GM18520 (cell line): Measurements from ENCODE around the gene SALL4.
"Not testable (repeated sequence)": the region's sequence is repeated elsewhere in the genome, so short reads cannot be mapped to it uniquely, and the experiment has no call there.

Source experiments
- ATAC-seq: cut with Tn5 transposase; IDR thresholded peaks from one replicate; pipeline ENCODE4 v1.9.1; 2021; ENCODE audit not compliant: unreplicated experiment

The SALL4 gene

DNA sequence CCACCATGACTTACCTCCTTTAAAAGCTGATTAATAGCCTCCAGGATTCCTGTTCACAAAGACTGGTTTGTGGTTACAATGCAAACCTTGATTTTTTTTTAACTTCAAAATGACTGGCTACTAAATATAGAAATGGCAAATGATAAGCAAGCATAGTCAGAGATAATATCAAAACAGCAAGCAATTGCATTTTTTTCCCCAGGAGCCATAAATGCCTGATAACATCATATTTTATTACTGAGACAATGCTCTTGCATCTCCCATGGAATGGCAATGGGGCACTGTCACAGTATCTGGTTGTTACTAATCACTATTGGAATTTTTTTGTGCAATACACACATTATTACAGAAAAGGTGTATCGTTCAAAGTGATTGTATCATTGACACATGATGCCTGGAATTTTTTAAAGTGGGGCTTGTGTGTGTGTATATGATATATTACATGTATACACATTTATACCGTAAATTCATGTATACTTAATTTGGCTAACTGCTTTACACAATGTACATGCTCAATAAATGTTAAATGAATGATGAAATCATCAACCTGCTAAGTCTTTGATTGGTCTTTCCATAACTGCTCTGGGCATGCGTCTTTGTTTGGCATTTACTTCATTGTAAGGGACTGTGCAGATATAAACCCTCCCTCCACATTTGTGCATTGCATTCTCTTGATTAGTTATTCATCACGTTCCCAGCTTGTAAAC, 980 bp upstream of the SALL4 start:
- ATAC-seq: no peak

- no peak for ATAC-seq
Measured at GRCh38 chr20:51801823-51802123, 548 bp downstream of the SALL4 start.

DNA sequence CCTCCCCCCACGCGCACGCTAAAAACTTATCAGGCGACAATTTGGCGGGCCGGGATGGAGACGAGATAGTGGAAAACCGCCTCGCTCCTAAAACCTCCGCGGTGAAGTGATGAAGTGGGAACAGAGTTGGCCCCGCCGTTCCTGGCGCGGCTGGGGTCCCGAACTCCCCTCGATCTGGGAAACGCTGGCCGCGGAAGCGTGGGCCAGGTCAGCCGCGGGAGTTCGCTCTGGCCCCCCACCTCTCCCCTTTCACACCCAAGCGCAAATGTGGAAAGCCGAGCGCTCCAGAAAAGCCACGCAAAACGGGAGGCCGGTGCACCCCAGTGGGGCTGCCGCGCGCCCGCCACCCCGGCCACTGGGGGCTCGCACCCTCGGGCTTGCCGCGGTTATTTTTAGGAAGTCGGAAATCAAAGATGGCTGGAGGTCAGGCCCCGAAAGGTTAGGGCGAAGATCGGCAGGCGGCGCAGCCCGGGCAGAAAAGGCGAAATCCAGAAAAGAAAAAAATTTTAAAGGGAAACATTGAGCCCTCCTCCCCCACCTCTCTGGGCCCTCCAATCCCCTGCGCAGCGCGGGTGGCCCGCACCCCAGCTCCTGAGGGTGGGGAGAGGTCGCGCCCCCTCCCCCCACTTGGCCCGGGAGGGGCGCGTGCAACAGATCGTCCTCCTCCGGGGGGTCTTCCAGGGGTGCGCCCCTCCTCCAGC, 1.0 kb downstream of the SALL4 start:
- no peak for ATAC-seq

GRCh38 chr20:51800872-51801121, 1.5 kb downstream of the SALL4 start:
- no peak for ATAC-seq

DNA sequence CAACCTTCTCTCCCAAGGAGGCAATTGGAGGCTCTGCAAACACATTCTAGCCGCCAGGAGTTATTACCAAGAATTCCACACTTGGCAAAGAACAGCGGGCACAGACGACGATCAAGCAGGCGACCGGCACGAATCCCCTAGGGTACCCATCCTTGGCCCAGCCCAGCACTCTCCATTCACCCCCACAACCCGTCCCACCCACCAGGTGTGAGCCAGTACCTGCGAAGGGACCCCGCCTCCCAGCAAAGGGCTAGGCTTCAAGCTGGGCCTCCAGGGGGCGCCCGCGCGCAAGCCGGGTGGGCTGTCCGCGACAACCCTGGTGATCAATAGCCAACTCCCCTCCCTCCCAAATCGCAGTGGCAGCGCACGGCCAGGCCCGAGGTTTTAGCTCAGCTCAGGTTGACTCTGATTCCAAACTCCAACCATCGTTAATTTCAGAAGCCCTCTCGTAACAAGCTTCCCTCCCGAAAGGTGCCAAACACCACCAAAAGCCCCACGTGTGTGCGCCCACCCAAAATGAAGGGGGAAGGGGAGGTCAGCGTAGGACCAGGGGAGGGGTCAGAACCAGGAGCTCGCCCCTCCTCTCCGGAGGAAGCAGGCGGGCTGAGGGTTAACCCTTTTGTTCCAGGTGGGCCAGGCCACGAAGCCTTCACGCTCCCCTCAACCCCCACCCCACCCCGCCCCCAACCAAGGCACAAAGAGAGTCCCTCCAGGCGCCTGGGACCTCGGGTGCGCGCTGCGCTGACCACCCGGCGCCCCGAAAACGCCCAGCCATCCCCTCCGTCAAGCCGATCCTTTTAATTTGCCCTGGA, 2.1 kb downstream of the SALL4 start:
- ATAC-seq: no peak

DNA sequence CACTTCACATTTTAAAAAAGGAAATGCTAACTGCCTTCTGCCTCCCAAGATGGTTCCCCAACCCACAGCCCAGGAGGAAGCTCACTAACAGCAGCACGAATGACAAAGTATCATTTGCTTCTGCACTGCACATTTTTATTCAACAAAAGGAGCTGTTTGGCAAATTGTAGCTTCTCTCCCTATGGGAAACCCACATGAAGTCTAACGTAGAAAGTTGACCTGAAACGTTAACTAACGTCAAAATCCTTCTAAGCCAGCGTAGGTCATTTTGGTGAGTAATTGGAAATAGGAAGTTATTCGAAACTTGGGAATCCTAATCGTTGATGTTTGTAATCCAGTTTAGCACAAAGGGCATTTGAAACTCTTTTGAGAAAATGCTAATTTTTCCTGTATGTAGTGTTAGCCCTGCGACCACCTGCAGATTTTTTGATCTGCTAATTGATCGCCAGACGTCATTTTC, 2.9 kb downstream of the SALL4 start:
- ATAC-seq: no peak

DNA sequence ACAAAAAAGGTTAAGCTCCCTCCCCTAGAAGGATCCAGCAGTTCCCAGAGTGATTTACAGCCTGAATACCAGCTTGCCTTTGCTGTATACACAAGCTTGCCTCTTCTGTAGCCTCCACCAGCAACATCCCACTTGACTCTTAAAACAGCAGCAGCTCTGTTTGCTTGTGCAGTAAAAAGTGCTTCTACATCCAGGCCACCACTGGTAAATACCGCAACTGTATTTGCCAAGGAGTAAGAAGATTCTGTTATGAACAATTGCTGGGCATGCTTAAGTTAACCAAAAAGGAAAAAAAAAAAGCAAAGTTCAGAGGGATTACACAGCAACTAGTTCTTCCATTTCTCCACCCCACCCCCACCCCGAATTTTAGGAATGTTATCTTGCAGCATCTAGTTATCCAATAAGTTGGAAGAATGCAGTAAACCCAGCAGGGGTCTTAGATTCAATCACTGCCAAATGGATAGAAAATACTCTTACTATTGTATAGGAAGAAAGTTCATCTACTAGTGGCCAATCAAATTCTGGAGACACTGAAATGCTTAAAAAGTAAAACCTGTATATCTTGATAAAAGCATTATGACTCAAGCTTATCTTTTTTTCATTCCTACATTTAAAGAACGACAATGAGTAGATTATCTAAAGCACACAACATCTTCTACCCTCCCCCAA, 4.8 kb downstream of the SALL4 start:
- ATAC-seq: no peak

- ATAC-seq: no peak
Measured at GRCh38 chr20:51796340-51796739, 6.0 kb downstream of the SALL4 start.

DNA sequence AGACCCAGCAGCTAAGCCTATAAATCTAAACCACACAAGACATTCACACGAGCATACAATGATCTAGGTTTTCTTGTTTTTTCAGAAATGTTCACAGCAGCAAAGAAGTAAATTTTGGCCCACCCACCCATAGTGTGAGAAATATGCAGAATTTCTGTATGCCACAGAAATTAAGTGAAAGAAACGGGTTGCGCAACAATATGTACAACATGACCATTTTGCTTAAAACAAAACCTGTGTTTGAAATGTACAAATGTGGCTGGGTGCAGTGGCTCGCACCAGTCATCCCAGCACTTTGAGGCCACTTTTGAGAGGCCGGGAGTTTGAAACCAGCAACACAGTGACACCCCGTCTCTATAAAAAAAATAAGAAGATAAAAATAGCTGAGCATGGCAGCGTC, 9.4 kb downstream of the SALL4 start:
- no peak for ATAC-seq

DNA sequence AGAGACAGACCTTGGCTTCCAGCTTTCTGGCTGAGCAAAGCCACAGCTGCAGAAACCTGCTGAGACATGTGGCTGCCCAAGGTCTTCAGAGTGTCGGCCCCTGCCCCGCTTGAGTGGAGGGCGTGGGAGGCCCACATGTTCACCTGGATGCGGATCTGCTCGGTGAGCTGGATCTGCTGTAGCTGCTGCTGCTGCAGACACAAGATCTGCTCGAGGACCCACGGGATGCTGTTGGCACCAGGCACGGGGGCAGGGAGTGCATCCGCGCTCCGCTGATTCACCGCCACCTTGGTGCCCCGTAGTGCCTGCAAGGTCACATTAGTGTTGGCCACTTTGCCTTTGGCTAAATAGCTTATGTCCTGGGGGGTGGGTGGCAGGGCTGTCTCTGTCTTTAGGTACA, 10.7 kb downstream of the SALL4 start:
- no peak for ATAC-seq

DNA sequence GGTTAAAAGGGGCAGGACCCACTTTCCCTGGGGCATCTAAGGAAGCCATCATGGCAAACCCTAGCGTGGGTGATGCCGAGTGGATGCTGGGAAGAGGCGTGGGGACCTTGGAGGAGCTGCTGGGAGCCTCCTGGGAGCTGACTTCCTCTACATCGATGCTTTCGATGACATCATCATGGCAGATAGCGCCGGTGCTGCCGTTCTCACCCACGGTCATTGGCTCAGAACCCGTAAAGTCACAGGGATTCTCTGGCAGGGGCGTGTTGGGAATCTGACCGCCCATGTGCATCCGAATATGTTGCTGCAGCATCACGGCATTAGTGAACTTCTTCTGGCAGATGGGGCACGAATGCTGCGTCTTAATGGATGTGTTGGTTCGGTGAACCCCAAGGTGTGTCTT, 12.1 kb downstream of the SALL4 start:
- ATAC-seq: no peak

- no peak for ATAC-seq
Measured at GRCh38 chr20:51789434-51789833, 12.9 kb downstream of the SALL4 start.

- no peak for ATAC-seq
Measured at GRCh38 chr20:51788822-51789221, 13.5 kb downstream of the SALL4 start.

DNA sequence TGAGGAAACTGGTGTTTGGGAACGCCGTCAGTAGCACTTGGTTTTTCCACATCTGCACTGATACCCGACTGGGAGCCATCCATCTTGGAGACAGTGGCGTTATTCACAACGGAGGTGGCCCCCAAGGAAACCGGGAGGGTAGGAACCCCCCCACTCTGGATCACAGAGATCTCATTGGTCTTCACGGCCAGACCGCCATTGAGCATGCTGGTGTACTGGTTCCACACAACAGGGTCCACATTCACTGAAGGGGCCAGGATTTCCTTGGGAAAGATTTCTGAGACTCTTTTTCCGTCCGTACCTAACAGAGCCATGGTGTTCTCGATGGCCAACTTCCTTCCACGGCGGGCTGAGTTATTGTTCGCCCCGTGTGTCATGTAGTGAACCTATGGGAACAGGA, 18.0 kb downstream of the SALL4 start:
- no peak for ATAC-seq

DNA sequence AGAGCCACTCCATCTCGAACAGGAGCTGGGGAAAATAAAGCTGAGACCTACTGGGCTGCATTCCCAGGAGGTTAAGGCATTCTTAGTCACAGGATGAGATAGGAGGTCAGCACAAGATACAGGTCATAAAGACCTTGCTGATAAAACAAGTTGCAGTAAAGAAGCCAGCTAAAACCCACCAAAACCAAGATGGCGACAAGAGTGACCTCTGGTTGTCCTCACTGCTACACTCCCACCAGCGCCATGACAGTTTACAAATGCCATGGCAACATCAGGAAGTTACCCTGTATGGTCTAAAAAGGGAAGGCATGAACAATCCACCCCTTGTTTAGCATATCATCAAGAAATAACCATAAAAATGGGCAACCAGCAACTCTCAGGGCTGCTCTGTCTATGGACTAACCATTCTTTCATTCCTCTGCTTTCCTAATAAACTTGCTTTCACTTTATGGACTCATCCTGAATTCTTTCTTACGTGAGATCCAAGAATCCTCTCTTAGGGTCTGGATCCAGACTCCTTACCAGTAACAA, 24.0 kb downstream of the SALL4 start:
- ATAC-seq: not testable (repeated sequence)

- no peak for ATAC-seq
Measured at GRCh38 chr20:51775241-51775640, 27.1 kb downstream of the SALL4 start.

DNA sequence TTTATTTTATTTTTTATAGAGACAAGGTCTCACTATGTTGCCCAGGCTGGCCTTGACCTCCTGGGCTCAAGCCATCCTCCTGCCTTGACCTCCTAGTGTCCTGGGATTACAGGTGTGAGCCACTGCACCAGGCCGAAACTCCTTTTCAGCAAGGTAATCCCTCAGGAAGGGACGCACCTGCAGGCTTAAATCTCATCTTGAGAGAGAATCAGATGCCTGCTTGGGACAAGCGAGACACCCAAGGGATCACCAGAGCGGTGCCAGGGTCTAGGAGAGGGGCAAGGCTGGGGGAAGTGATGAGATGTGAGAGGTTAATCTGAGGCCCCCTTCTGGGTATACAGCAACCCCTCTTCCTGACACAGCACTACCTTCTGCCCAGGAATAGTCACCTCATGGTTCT, 30.1 kb downstream of the SALL4 start:
- no peak for ATAC-seq

DNA sequence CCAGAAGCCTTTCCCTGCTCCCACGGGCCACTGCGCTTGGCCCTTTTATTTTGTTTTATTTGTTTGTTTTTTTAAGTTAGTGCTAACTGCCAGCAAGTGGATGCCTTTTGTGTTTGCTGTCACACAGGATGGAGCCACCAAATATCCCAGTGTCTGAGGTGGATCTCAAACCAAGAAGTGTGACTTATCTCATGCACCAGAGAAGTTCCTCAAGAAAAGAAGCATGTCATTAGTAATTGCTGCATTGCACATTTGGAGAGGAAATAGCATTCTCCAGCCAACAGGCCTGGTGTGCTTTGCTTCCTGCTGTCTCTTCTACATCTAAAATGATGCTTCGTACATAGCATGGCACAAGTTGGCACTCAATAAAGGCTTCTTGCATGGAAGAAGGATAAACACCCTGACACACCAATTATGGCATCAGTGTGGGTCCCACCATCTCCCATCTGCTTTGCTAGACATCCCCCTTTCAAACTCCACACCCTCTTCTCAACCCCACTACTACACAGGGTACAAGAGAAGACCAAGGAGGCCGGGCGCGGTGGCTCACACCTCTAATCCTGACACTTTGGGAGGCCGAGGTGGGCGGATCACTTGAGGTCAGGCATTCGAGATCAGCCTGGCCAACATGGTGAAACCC, 32.2 kb downstream of the SALL4 start:
- ATAC-seq: no peak

DNA sequence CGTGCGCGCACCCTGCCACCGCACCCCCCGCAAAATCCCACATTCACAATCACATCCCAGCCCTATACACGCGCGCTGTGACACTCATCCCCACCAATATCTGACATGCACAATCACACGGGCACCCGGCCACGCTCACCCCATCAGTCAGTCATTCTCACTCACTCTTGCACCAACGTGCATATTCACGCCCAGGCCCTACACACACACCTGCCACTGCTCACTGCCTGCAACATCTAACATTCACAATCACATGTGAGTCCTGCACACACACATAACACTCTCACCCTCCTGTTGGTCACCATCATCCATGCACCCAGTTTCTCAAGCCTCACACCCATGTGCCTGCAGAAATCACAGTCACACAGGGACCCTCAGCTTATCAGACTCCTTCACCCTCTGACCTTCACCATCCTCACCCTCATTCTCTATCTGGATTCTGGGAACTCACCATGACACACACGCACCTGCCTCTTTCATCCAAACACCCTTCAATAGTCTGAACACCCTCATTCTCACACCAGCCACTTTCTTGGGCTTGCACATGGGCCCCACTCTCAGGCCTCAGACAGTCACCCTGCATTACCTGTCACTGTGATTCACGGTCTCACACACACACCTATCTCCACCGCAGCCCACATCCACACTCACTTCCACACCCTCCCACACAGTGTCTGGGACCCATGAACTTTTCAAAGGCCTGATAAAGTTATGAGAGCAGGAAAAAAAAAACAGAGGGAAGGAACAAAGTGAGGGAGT, 33.4 kb downstream of the SALL4 start:
- no peak for ATAC-seq
